MM.1S (cell line): ENCODE results near the gene FHIT.

Experiments
- EZH2 ChIP-seq: fragments of 300-600 bp; sonication (generic); optimal IDR thresholded peaks from 2 replicates; pipeline ENCODE3; 2017; ENCODE audit warnings: low read depth, mild to moderate bottlenecking, antibody characterized with exemption, low read length, mixed read lengths
- EZH2phosphoT487 ChIP-seq: fragments of 300-600 bp; sonication (generic); IDR thresholded peaks from 2 replicates; pipeline ENCODE4 v1.6.1; 2018; ENCODE audit warnings: antibody characterized with exemption, low read length
- TF ChIP-seq, protein P1 (sequence below): fragments of 300-600 bp; sonication (generic); IDR thresholded peaks from 2 replicates; pipeline ENCODE4 v1.5.1; 2016; ENCODE audit warnings: antibody characterized with exemption, low read length, mixed read lengths

DNA sequence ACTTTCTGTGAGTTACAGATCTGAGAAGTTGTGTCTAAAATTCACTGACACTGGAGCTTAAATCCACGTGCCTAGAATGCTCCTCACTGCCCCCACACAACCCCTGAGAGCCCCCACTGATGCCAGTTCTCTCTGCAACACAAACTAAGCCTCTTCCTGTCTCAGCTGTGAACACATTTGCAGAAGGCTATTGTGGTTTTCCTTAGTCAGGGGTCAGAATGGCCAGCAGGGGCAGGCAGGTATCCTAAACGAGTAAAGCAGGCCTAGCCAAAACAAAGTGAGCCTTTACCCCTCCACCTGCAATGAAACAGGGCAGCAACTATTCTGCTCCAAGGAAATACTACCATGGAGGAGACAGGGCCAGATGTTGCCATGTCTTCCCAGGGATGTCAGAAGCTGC, 78.6 kb downstream of the FHIT start:
- TF ChIP-seq EZH2phosphoT487 = no peak
- TF ChIP-seq, protein P1, sequence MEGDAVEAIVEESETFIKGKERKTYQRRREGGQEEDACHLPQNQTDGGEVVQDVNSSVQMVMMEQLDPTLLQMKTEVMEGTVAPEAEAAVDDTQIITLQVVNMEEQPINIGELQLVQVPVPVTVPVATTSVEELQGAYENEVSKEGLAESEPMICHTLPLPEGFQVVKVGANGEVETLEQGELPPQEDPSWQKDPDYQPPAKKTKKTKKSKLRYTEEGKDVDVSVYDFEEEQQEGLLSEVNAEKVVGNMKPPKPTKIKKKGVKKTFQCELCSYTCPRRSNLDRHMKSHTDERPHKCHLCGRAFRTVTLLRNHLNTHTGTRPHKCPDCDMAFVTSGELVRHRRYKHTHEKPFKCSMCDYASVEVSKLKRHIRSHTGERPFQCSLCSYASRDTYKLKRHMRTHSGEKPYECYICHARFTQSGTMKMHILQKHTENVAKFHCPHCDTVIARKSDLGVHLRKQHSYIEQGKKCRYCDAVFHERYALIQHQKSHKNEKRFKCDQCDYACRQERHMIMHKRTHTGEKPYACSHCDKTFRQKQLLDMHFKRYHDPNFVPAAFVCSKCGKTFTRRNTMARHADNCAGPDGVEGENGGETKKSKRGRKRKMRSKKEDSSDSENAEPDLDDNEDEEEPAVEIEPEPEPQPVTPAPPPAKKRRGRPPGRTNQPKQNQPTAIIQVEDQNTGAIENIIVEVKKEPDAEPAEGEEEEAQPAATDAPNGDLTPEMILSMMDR = peak; percentile 7; the same call in 1 of the 2 replicates
- no peak for TF ChIP-seq EZH2
